GM06990 (cell line): ENCODE measurements around the gene ELF5.

Experiments
- DNase-seq: peaks from one replicate; pipeline ENCODE4 v3.0.0-alpha.2; 2011; ENCODE audit not compliant: insufficient read length; ENCODE audit errors: extremely low read depth
- H3K27me3 ChIP-seq: replicated peaks from 2 replicates; pipeline ENCODE4 v1.6.0; 2011; ENCODE audit warnings: low read length; ENCODE audit not compliant: control insufficient read depth, insufficient read depth
- H3K36me3 ChIP-seq: 2 replicates; pipeline ENCODE4 v1.5.1; 2011; ENCODE audit warnings: low read length; ENCODE audit not compliant: control insufficient read depth, insufficient read depth
- H3K4me3 ChIP-seq: replicated peaks from 2 replicates; pipeline ENCODE4 v1.5.1; 2011; ENCODE audit warnings: low read depth, mild to moderate bottlenecking, control low read depth, low read length
- CTCF ChIP-seq: IDR thresholded peaks from 2 replicates; pipeline ENCODE4 v1.5.1; 2011; ENCODE audit warnings: low read length, control low read depth, mild to moderate bottlenecking, inconsistent platforms; ENCODE audit not compliant: insufficient read depth, poor library complexity, severe bottlenecking

Gene ELF5

GRCh38 chr11:34459507-34460162 lies 54.0 kb downstream of the ELF5 start:
- no peak for DNase-seq
- Histone ChIP-seq H3K27me3 (no peaks in the 10 kb centered on the region), H3K36me3 (peaks cover 9% of the 10 kb centered on the region), H3K4me3 (no peak overlapping the region)
- TF ChIP-seq CTCF, result no peak

DNA sequence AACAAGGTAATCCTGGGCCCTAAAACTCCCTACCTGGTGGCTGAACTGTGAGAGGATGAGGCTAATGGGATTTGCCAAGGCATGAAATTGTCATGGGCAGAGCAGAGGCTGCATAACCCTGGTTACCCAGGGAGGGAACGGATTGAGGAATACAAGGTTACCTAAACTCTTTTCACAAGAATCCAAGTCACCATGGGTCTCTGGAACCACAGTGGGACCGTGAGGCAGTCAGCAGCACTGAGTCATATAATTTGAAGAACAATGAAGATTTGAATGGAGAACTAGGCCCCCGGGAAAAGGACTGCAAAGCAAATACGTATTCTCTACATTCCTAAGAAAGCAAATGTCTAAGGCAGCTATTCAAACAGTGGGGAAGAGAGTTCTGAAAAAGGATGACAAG lies 55.1 kb downstream of the ELF5 start:
- no peak for DNase-seq
- H3K36me3 ChIP-seq, result peaks cover 7% of the 10 kb centered on the region
- H3K4me3 ChIP-seq, result no peak overlapping the region
- H3K27me3 ChIP-seq, result no peaks in the 10 kb centered on the region
- no peak for TF ChIP-seq CTCF

DNA sequence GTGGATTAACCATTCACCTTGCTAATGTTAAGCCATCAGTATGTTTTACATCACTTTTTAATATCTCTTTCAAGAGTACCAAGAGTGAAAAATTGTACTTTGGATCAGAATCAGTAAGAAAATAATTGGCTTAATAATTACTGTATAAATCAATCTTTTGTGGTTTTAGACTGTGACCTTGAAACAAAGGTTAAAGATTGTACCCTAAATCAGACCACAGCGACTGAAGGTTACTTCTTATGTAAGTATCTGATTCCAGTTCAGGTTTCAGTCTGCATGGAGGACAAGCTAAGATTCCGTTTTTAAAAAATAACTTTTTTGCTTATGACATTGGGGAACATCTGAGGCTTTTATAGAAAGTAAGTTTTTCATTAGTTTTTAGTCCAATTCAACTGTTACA lies 56.0 kb downstream of the ELF5 start:
- no peak overlapping the region for H3K4me3 ChIP-seq
- DNase-seq, result no peak
- peaks cover 4% of the 10 kb centered on the region for H3K36me3 ChIP-seq
- no peak for TF ChIP-seq CTCF
- no peaks in the 10 kb centered on the region for H3K27me3 ChIP-seq

- TF ChIP-seq CTCF, result no peak
- H3K36me3 ChIP-seq, result no peaks in the 10 kb centered on the region; the same call in 1 of the 2 replicates
- H3K27me3 ChIP-seq, result no peaks in the 10 kb centered on the region
- DNase-seq, result no peak
- H3K4me3 ChIP-seq, result no peak overlapping the region
Measured at GRCh38 chr11:34454308-34455032, 59.1 kb downstream of the ELF5 start.

GRCh38 chr11:34451053-34451452 lies 62.5 kb downstream of the ELF5 start:
- no peak overlapping the region for H3K4me3 ChIP-seq
- no peak for DNase-seq
- H3K36me3 ChIP-seq, result no peaks in the 10 kb centered on the region
- H3K27me3 ChIP-seq, result no peaks in the 10 kb centered on the region
- no peak for TF ChIP-seq CTCF
